A673 (cell line): ENCODE data around the gene NAT14. TPM values are rescaled to one million over a fixed set of nuclear protein-coding genes. Genes with fewer than 3 reads are reported as not detected.
A peak's percentile ranks its signal among the peaks of the same experiment; 100 is the strongest.

Experiments used
- BruUV-seq: library from RNA; stranded (reverse); fragments of 400-500 nt; replicated peaks from 2 replicates; lab custom pipeline; 2021; lab: Mats Ljungman, UMichigan
- CTCF ChIA-PET: fragments of 300-600 bp; sonication (Branson Sonifier 250); formaldehyde crosslinking; loops from one replicate; lab custom pipeline; 2022; ENCODE audit warnings: antibody characterized with exemption; lab: Charles Lee
- POLR2A ChIA-PET: fragments of 300-600 bp; sonication (Branson Sonifier 250); formaldehyde crosslinking; loops from one replicate; lab custom pipeline; 2022; ENCODE audit warnings: antibody characterized with exemption; ENCODE audit not compliant: low non-redundant PET; lab: Charles Lee
- DNase-seq: peaks from one replicate; pipeline ENCODE4 v3.0.0-alpha.2; 2015; ENCODE audit warnings: low spot score
- H3K27ac ChIP-seq: fragments of 200-600 bp; sonication (generic); 2 replicates; pipeline ENCODE4 v1.5.1; 2016; ENCODE audit warnings: mixed run types, low read depth, mild to moderate bottlenecking, mixed read lengths, antibody characterized with exemption, low read length; ENCODE audit not compliant: poor library complexity, severe bottlenecking
- H3K27me3 ChIP-seq: fragments of 200-600 bp; sonication (generic); replicated peaks from 2 replicates; pipeline ENCODE4 v1.6.1; 2017; ENCODE audit warnings: mixed run types, low read depth, mild to moderate bottlenecking, mixed read lengths, antibody characterized with exemption, low read length; ENCODE audit not compliant: insufficient read depth, poor library complexity
- H3K36me3 ChIP-seq: fragments of 200-600 bp; sonication (generic); 2 replicates; pipeline ENCODE4 v1.6.1; 2016; ENCODE audit warnings: mixed run types, mild to moderate bottlenecking, mixed read lengths, antibody characterized with exemption, low read length; ENCODE audit not compliant: insufficient read depth, poor library complexity, severe bottlenecking
- H3K4me1 ChIP-seq: fragments of 200-600 bp; sonication (generic); 2 replicates; pipeline ENCODE4 v1.6.1; 2017; ENCODE audit warnings: mixed run types, mild to moderate bottlenecking, mixed read lengths, antibody characterized with exemption, low read length; ENCODE audit not compliant: insufficient read depth, poor library complexity, severe bottlenecking
- H3K4me3 ChIP-seq: fragments of 200-600 bp; sonication (generic); 2 replicates; pipeline ENCODE4 v1.5.1; 2016; ENCODE audit warnings: low read depth, mixed run types, mild to moderate bottlenecking, mixed read lengths, low read length; ENCODE audit not compliant: poor library complexity, severe bottlenecking
- H3K9me3 ChIP-seq: fragments of 200-600 bp; sonication (generic); 2 replicates; pipeline ENCODE4 v1.6.1; 2016; ENCODE audit warnings: mixed run types, low read depth, mild to moderate bottlenecking, mixed read lengths, antibody characterized with exemption, low read length; ENCODE audit not compliant: poor library complexity, severe bottlenecking
- CTCF ChIP-seq: fragments of 300-800, 200-600 bp; sonication (generic); conservative IDR thresholded peaks from 2 replicates; pipeline ENCODE4 v1.5.1; 2017; ENCODE audit warnings: low read depth, mild to moderate bottlenecking, antibody characterized with exemption, low read length, moderate library complexity, mixed read lengths
- EZH2 ChIP-seq: fragments of 200-600 bp; sonication (generic); IDR thresholded peaks from 2 replicates; pipeline ENCODE4 v1.6.1; 2017; ENCODE audit warnings: borderline replicate concordance, low read depth, mild to moderate bottlenecking, mixed read lengths, antibody characterized with exemption, low read length; ENCODE audit not compliant: poor library complexity, severe bottlenecking
- intact Hi-C: fragments of 100-400 bp; cut with micrococcal nuclease; formaldehyde crosslinking; loops from one replicate; pipeline ENCODE4 v1.10.0; 2022; ENCODE audit not compliant: unreplicated experiment
- total RNA-seq: library from RNA; stranded (reverse); gene quantifications from 2 replicates; pipeline ENCODE4 v1.2.3, GENCODE V29; 2021

NAT14 gene
- total RNA-seq, 1 experiment from 2014 or later = 55.1 TPM

GRCh38 chr19:55485439-55486011 is 537 bp downstream of the NAT14 start:
- H3K27ac ChIP-seq = peak overlapping the region; percentile 92
- H3K9me3 ChIP-seq = no peaks in the 10 kb centered on the region
- no peak for DNase-seq
- TF ChIP-seq EZH2 (no peak), CTCF (no peak)
- H3K36me3 ChIP-seq = no peaks in the 10 kb centered on the region
- no peaks in the 10 kb centered on the region for H3K27me3 ChIP-seq
- BruUV-seq = TSS peak; percentile 72
- intact Hi-C loops = no loop called here
- POLR2A ChIA-PET = no interaction called here
- CTCF ChIA-PET = interaction anchor here (1.5 kb wide), 1 partner anchor 18 kb away, joined by 6 read pairs; no protein-coding TSS in a partner anchor
- H3K4me1 ChIP-seq = peaks cover 32% of the 10 kb centered on the region
- H3K4me3 ChIP-seq = peak overlapping the region; percentile 90

GRCh38 chr19:55486043-55486970 is 1.3 kb downstream of the NAT14 start:
- Histone ChIP-seq H3K9me3 (no peaks in the 10 kb centered on the region), H3K4me3 (peak overlapping the region; percentile 90), H3K4me1 (peaks cover 32% of the 10 kb centered on the region), H3K27me3 (no peaks in the 10 kb centered on the region), H3K36me3 (no peaks in the 10 kb centered on the region), H3K27ac (peak overlapping the region; percentile 62)
- ChIA-PET POLR2A (no interaction called here), CTCF (interaction anchor here (1.1 to 1.5 kb wide), 2 partner anchors 17 to 18 kb away, joined by 4 to 6 read pairs; no protein-coding TSS in a partner anchor)
- no TSS peak for BruUV-seq
- intact Hi-C loops = no loop called here
- no peak for DNase-seq
- no peak for TF ChIP-seq EZH2
- no peak for TF ChIP-seq CTCF

- peak; percentile 81 for DNase-seq
- H3K4me1 ChIP-seq = peaks cover 32% of the 10 kb centered on the region
Measured at GRCh38 chr19:55486971-55487923, 2.3 kb downstream of the NAT14 start.

More at GRCh38 chr19:55486971-55487923, 2.3 kb downstream of the NAT14 start:
- Histone ChIP-seq H3K27me3 (no peaks in the 10 kb centered on the region), H3K4me3 (no peak overlapping the region), H3K27ac (peak overlapping the region; percentile 62), H3K36me3 (no peaks in the 10 kb centered on the region), H3K9me3 (no peaks in the 10 kb centered on the region)
- CTCF ChIA-PET = interaction anchor here (0.5 to 1.1 kb wide), 3 partner anchors 10 to 814 kb away, joined by 3 to 7 read pairs (median 4); no protein-coding TSS in a partner anchor
- POLR2A ChIA-PET = no interaction called here
- intact Hi-C loops = no loop called here
- BruUV-seq = TSS peak; percentile 62
- TF ChIP-seq CTCF = no peak
- no peak for TF ChIP-seq EZH2
